B cell (primary cell): ENCODE data around the gene VPS72. TPM values are rescaled to one million over a fixed set of nuclear protein-coding genes. Genes with fewer than 3 reads are reported as not detected.

Experiments used
- ATAC-seq: fragments of 200-7000 bp; cut with Tn5 transposase; one replicate; pipeline ENCODE4 v1.10.0; 2021; ENCODE audit warnings: low read depth, mild to moderate bottlenecking, moderate number of reproducible peaks, moderate library complexity
- CTCF ChIA-PET: fragments of 350-600 bp; sonication (Branson Sonifier 250); formaldehyde crosslinking; loops from one replicate; lab custom pipeline; 2021; ENCODE audit warnings: antibody characterized with exemption, inconsistent platforms; lab: Charles Lee
- POLR2A ChIA-PET: fragments of 350-600 bp; sonication (Branson Sonifier 250); formaldehyde crosslinking; loops from one replicate; lab custom pipeline; 2021; ENCODE audit warnings: antibody characterized with exemption; lab: Charles Lee
- DNase-seq: peaks from one replicate; pipeline ENCODE4 v3.0.0; 2013
- H2AFZ ChIP-seq: 2 replicates; pipeline ENCODE4 v1.6.1; 2012; ENCODE audit warnings: mild to moderate bottlenecking, low read depth, low read length; ENCODE audit not compliant: insufficient read depth, poor library complexity, severe bottlenecking
- H3K27ac ChIP-seq, 2 donors: 1 replicate in 1 of 2; 2 replicates in 1 of 2; pipeline ENCODE4 v1.5.1; 2012 to 2013; ENCODE audit warnings: low read length in 2 of 2, mild to moderate bottlenecking in 2 of 2, moderate library complexity in 1 of 2
- H3K27me3 ChIP-seq, 4 experiments: fragments of 200-600 bp in 1 of 4; sonication (generic) in 1 of 4; replicated peaks in 1 of 4; 1 replicate in 2 of 4; 2 replicates in 2 of 4; pipeline versions ENCODE4 v1.6.1 to v1.7.0; 2013 to 2016; ENCODE audit warnings: low read length in 3 of 4, mild to moderate bottlenecking in 2 of 4, mixed read lengths in 1 of 4, moderate library complexity in 1 of 4; ENCODE audit not compliant: insufficient read depth in 4 of 4, control insufficient read depth in 3 of 4; ENCODE audit errors: control extremely low read depth in 1 of 4
- H3K36me3 ChIP-seq, 2 experiments: replicated peaks in 1 of 2; 1 replicate in 1 of 2; 2 replicates in 1 of 2; pipeline versions ENCODE4 v1.6.1 to v1.7.1; 2013; ENCODE audit warnings: low read length in 1 of 2; ENCODE audit not compliant: insufficient read depth in 2 of 2, control insufficient read depth in 1 of 2; ENCODE audit errors: control extremely low read depth in 1 of 2, extremely low read depth in 1 of 2
- H3K4me1 ChIP-seq, 2 donors: fragments of 200-600 bp in 1 of 2; sonication (generic) in 1 of 2; 1 replicate in 1 of 2; 2 replicates in 1 of 2; pipeline versions ENCODE4 v1.5.1 to v1.6.1; 2013 to 2017; ENCODE audit warnings: low read length in 2 of 2; ENCODE audit not compliant: control insufficient read depth in 2 of 2, insufficient read depth in 2 of 2
- H3K4me2 ChIP-seq: replicated peaks from 2 replicates; pipeline ENCODE3; 2012; ENCODE audit warnings: mild to moderate bottlenecking, low read depth, low read length; ENCODE audit not compliant: poor library complexity, severe bottlenecking
- H3K4me3 ChIP-seq, 5 experiments: fragments of 200-600 bp in 1 of 5; sonication (generic) in 1 of 5; 1 replicate in 3 of 5; 2 replicates in 2 of 5; pipeline versions ENCODE4 v1.5.1 to v1.7.0; 2011 to 2016; ENCODE audit warnings: low read length in 4 of 5, mild to moderate bottlenecking in 4 of 5, low read depth in 2 of 5, control low read depth in 1 of 5, moderate library complexity in 1 of 5; ENCODE audit not compliant: insufficient read depth in 1 of 5; ENCODE audit errors: control extremely low read depth in 1 of 5, extremely low read depth in 1 of 5
- H3K79me2 ChIP-seq: fragments of 200-600 bp; sonication (generic); one replicate; pipeline ENCODE4 v1.6.0; 2016; ENCODE audit warnings: low read length; ENCODE audit not compliant: control insufficient read depth, insufficient read depth
- H3K9ac ChIP-seq: fragments of 200-600 bp; sonication (generic); 2 replicates; pipeline ENCODE4 v1.6.1; 2017; ENCODE audit warnings: mild to moderate bottlenecking, low read length, moderate library complexity
- H3K9me3 ChIP-seq, 3 donors: one replicate each; pipeline versions ENCODE4 v1.6.1 to v1.7.1; 2013; ENCODE audit warnings: low read length in 2 of 3; ENCODE audit not compliant: control insufficient read depth in 2 of 3, insufficient read depth in 1 of 3; ENCODE audit errors: control extremely low read depth in 1 of 3
- H4K20me1 ChIP-seq: 2 replicates; pipeline ENCODE4 v1.6.0; 2012; ENCODE audit warnings: mild to moderate bottlenecking, low read length; ENCODE audit not compliant: insufficient read depth, control insufficient read depth, poor library complexity, severe bottlenecking
- H3K27ac Mint-ChIP-seq: one replicate; pipeline ENCODE4 v1.8.0; 2021; ENCODE audit warnings: mixed read lengths
- H3K27me3 Mint-ChIP-seq: one replicate; pipeline ENCODE4 v1.8.0; 2021; ENCODE audit warnings: mixed read lengths
- H3K4me1 Mint-ChIP-seq: one replicate; pipeline ENCODE4 v1.8.0; 2021; ENCODE audit warnings: mixed read lengths
- H3K4me3 Mint-ChIP-seq: one replicate; pipeline ENCODE4 v1.8.0; 2021; ENCODE audit warnings: mixed read lengths
- H3K9me3 Mint-ChIP-seq: one replicate; pipeline ENCODE4 v1.8.0; 2022; ENCODE audit warnings: mixed read lengths; ENCODE audit not compliant: insufficient read depth
- CTCF ChIP-seq: fragments of 200-600 bp; IDR thresholded peaks from one replicate; pipeline ENCODE4 v1.8.0; 2022; ENCODE audit warnings: antibody characterized with exemption, mild to moderate bottlenecking
- EZH2 ChIP-seq: IDR thresholded peaks from 2 replicates; pipeline ENCODE4 v1.6.1; 2012; ENCODE audit warnings: borderline replicate concordance, low read depth, mild to moderate bottlenecking, moderate library complexity, low read length; ENCODE audit not compliant: insufficient read depth, poor library complexity, severe bottlenecking
- whole genome bisulfite sequencing: methylation state at CpG from one replicate; pipeline ENCODE4 v1.1.5; 2013; ENCODE audit warnings: missing lambda C conversion rate; ENCODE audit not compliant: insufficient coverage; 5-methylcytosine and 5-hydroxymethylcytosine counted together
- intact Hi-C: fragments of 100-400 bp; cut with micrococcal nuclease; formaldehyde crosslinking; loops from one replicate; pipeline ENCODE4 v1.10.0; 2022
- polyA plus RNA-seq: library from polyadenylated mRNA; depleted of rRNA; stranded (reverse); fragments of >200 nt; gene quantifications from 2 replicates; pipeline ENCODE4 v1.2.3, GENCODE V29; 2012
- total RNA-seq, 2 donors: library from RNA; stranded (reverse); fragments of 120-200 nt in 1 of 2; gene quantifications; 1 replicate in 1 of 2; 2 replicates in 1 of 2; pipeline versions ENCODE4 v1.2.3 to v1.2.4, GENCODE V29; 2013 to 2022

Gene VPS72
- total and polyA plus RNA-seq, 2 donors (not counting 1 experiment from before 2014, with no cell fraction given) = 42.1 to 48.7 TPM

GRCh38 chr1:151145304-151146071 is 44.5 kb downstream of the VPS72 start:
- Histone ChIP-seq H3K4me2 (peak overlapping the region; percentile 98), H2AFZ (peak overlapping the region; percentile 99), H3K79me2 (no peaks in the 10 kb centered on the region), H3K27me3 (peaks cover 0 to 20% (median 8%) of the 10 kb centered on the region in 4 experiments), H3K9ac (peak overlapping the region; percentile 85), H4K20me1 (no peaks in the 10 kb centered on the region), H3K4me3 (peak overlapping the region; percentile 45 to 86 (median 84)), H3K27ac (no peak overlapping the region), H3K9me3 (peaks cover 0 to 8% (median 0%) of the 10 kb centered on the region in 3 donors), H3K36me3 (no peaks in the 10 kb centered on the region), H3K4me1 (peaks cover 15 to 19% of the 10 kb centered on the region in 2 donors)
- Mint-ChIP-seq H3K4me1 (peaks cover 23% of the 10 kb centered on the region), H3K4me3 (peak overlapping the region; percentile 94), H3K9me3 (no peaks in the 10 kb centered on the region), H3K27me3 (peaks cover 9% of the 10 kb centered on the region), H3K27ac (no peak overlapping the region)
- DNase-seq (peak; percentile 54), ATAC-seq (no peak)
- no peak for TF ChIP-seq CTCF
- TF ChIP-seq EZH2 = no peak
- ChIA-PET POLR2A (no interaction called here), CTCF (interaction anchor here (0.6 to 2.4 kb wide), 4 partner anchors 9 to 851 kb away, joined by 3 to 12 read pairs (median 6); no protein-coding TSS in a partner anchor)
- WGBS = 25% methylated on average over 38 of the region's 43 CpGs
- intact Hi-C loops = loop anchor here (1.0 to 2.0 kb wide), 5 partner anchors 11 to 166 kb away; partner anchors contain the start of genes GABPB2, SCNM1 and TNFAIP8L2
